NT2/D1 (cell line): Measurements from ENCODE around the gene VPS72.

Experiments used
- YY1 ChIP-seq: IDR thresholded peaks from 2 replicates; pipeline ENCODE4 v1.6.1; 2011; ENCODE audit not compliant: insufficient read length, insufficient read depth
- ZNF274 ChIP-seq: IDR thresholded peaks from 2 replicates; pipeline ENCODE4 v1.6.1; 2011; ENCODE audit warnings: mild to moderate bottlenecking, low read depth, low read length

- TF ChIP-seq ZNF274 (no peak), YY1 (no peak)
Measured at GRCh38 chr1:151213560-151213959, 23.6 kb upstream of the VPS72 start.
